ENCODE data around the gene RTKN.
A peak's percentile ranks its signal among the peaks of the same experiment; 100 is the strongest.

DNA sequence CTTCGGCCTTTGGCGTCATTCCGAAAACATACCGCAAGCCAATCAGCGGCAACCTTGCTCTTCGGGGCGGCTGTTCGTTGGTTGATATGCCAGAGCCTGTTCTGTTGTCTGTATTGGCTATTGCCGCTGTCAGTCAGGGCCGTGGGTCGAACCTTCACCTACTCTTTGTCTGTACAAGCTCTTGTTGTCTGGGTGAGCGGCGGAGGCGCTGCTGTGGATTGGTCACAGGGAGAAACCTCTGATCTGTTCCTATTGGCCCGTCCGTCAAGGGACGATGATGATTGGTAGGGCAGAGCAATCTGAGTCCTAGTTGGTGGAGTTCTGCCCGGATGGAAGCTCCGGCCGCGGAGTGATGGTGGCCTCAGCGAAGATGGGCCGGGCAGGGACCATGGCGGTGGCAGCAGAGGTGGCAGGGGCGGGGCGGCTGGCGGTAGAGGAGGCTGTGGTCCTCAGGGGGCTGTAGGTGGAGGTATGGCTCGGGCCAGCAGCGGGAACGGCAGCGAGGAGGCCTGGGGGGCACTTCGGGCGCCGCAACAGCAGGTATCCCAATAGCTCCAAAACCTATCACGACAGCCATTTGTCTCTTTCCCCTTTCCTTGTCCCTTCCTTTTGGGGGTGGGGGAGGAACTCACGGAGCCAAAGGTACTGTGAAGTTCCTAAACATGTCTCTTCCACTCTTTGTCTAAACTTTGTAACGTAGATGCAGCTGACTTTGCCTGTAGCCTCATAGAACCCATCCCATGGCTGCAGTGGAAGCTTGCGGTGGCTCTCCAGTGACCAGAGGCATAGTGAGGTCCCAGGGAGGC is 16.6 kb upstream of the RTKN start, which contains the start of gene WBP1:
- TF ChIP-seq POLR2A (IDR thresholded peaks at IDR 0.05) (peak in 3 of 4 donors; percentile 8 to 71 (median 14)), CTCF (IDR thresholded peaks at IDR 0.05) (no peak), EP300 (IDR thresholded peaks at IDR 0.05) (no peak)

All from upper lobe of left lung (tissue), 4 donors.